C4-2B (cell line): ENCODE measurements around the gene FGD4.

Source experiments
- ZFX ChIP-seq: fragments of 450-650 bp; IDR thresholded peaks from 2 replicates; pipeline ENCODE4 v1.6.1; 2017
- TF ChIP-seq, protein P1 (sequence below): fragments of 450-650 bp; conservative IDR thresholded peaks from 2 replicates; pipeline ENCODE4 v1.5.1; 2017; ENCODE audit warnings: mild to moderate bottlenecking

DNA sequence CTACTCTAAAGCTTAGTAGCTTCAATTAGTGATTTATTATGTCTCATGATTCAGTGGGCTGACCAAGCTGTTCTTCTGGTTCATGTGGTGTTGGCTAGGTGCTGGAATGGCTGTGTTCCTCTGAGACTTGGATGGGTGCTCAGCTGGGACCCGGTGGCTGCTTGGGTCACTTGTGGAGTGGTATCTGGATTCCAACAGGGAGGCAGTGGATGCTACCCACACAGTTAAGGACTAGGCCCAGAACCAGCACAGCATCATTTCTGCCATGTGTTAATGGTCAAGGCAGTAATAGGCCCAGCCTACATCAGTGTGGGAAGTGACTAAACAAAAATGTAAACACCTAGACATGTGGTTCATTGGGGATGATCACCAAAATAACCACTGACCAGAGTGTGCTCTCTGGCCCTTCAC lies 72.2 kb downstream of the FGD4 start:
- TF ChIP-seq, protein P1, sequence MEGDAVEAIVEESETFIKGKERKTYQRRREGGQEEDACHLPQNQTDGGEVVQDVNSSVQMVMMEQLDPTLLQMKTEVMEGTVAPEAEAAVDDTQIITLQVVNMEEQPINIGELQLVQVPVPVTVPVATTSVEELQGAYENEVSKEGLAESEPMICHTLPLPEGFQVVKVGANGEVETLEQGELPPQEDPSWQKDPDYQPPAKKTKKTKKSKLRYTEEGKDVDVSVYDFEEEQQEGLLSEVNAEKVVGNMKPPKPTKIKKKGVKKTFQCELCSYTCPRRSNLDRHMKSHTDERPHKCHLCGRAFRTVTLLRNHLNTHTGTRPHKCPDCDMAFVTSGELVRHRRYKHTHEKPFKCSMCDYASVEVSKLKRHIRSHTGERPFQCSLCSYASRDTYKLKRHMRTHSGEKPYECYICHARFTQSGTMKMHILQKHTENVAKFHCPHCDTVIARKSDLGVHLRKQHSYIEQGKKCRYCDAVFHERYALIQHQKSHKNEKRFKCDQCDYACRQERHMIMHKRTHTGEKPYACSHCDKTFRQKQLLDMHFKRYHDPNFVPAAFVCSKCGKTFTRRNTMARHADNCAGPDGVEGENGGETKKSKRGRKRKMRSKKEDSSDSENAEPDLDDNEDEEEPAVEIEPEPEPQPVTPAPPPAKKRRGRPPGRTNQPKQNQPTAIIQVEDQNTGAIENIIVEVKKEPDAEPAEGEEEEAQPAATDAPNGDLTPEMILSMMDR = no peak
- TF ChIP-seq ZFX = no peak
